Karpas-422 (cell line): ENCODE results near the gene ATP6V0A1. TPM values are rescaled to one million over a fixed set of nuclear protein-coding genes. Genes with fewer than 3 reads are reported as not detected.
"Not testable (repeated sequence)": the region's sequence is repeated elsewhere in the genome, so short reads cannot be mapped to it uniquely, and the experiment has no call there.

Experiments
- DNase-seq: peaks from one replicate; pipeline ENCODE4 v3.0.0-alpha.2; 2015
- H2AFZ ChIP-seq: fragments of 200-600 bp; sonication (generic); 2 replicates; pipeline ENCODE4 v1.6.1; 2014; ENCODE audit warnings: antibody characterized with exemption, low read length, mixed read lengths
- H3K27ac ChIP-seq: fragments of 200-600 bp; sonication (generic); 2 replicates; pipeline ENCODE4 v1.5.1; 2014; ENCODE audit warnings: mild to moderate bottlenecking, low read length, moderate library complexity
- H3K27me3 ChIP-seq: fragments of 200-600 bp; sonication (generic); 2 replicates; pipeline ENCODE4 v1.6.1; 2014; ENCODE audit warnings: low read length, mixed read lengths
- H3K36me3 ChIP-seq: fragments of 200-600 bp; sonication (generic); 2 replicates; pipeline ENCODE4 v1.6.1; 2014; ENCODE audit warnings: low read length, mixed read lengths; ENCODE audit not compliant: insufficient read depth
- H3K4me1 ChIP-seq: fragments of 200-600 bp; sonication (generic); 2 replicates; pipeline ENCODE4 v1.6.1; 2014; ENCODE audit warnings: mild to moderate bottlenecking, low read length, mixed read lengths
- H3K4me2 ChIP-seq: fragments of 200-600 bp; sonication (generic); 2 replicates; pipeline ENCODE4 v1.6.1; 2014; ENCODE audit warnings: low read length, low read depth, mild to moderate bottlenecking; ENCODE audit not compliant: poor library complexity, severe bottlenecking
- H3K4me3 ChIP-seq: fragments of 200-600 bp; sonication (generic); 2 replicates; pipeline ENCODE4 v1.5.1; 2014; ENCODE audit warnings: mild to moderate bottlenecking, antibody characterized with exemption, low read length, mixed read lengths
- H3K79me2 ChIP-seq: fragments of 200-600 bp; sonication (generic); 2 replicates; pipeline ENCODE4 v1.6.1; 2014; ENCODE audit warnings: mild to moderate bottlenecking, low read length, mixed read lengths
- H3K9ac ChIP-seq: fragments of 200-600 bp; sonication (generic); 2 replicates; pipeline ENCODE4 v1.6.0; 2014; ENCODE audit warnings: low read length
- H3K9me2 ChIP-seq: fragments of 200-600 bp; sonication (generic), shearing (Covaris generic); replicated peaks from 2 replicates; pipeline ENCODE4 v1.6.0; 2014; ENCODE audit warnings: mild to moderate bottlenecking, low read length, moderate library complexity; ENCODE audit not compliant: insufficient read depth
- H3K9me3 ChIP-seq: fragments of 300-700, 200-600 bp; sonication (generic); 2 replicates; pipeline ENCODE4 v1.6.1; 2014; ENCODE audit warnings: low read length, mixed read lengths
- H4K20me1 ChIP-seq: fragments of 200-600 bp; sonication (generic); 2 replicates; pipeline ENCODE4 v1.6.1; 2014; ENCODE audit warnings: mild to moderate bottlenecking, antibody characterized with exemption, low read length, low read depth; ENCODE audit not compliant: insufficient read depth
- total RNA-seq: library from RNA; depleted of rRNA; stranded (reverse); fragments of >200 nt; shearing (Covaris generic); gene quantifications from 2 replicates; pipeline ENCODE4 v1.2.3, GENCODE V29; 2014; ENCODE audit warnings: low replicate concordance

The ATP6V0A1 gene
- total RNA-seq, 1 experiment from 2014 or later: 59.9 TPM

GRCh38 chr17:42555122-42555622, 96.5 kb downstream of the ATP6V0A1 start:
- Histone ChIP-seq H3K36me3 (no peaks in the 10 kb centered on the region), H2AFZ (0 out of 2 replicates have a peak overlapping the region, but pooled peaks have one; percentile 81), H3K27me3 (no peaks in the 10 kb centered on the region), H3K4me3 (peak overlapping the region; percentile 83), H4K20me1 (no peaks in the 10 kb centered on the region), H3K9me2 (no peaks in the 10 kb centered on the region), H3K79me2 (peaks cover 7% of the 10 kb centered on the region), H3K9ac (peak overlapping the region; percentile 89), H3K4me1 (peaks cover 22% of the 10 kb centered on the region), H3K4me2 (peak overlapping the region; percentile 89), H3K27ac (peak overlapping the region; percentile 66), H3K9me3 (no peaks in the 10 kb centered on the region)
- DNase-seq: no peak

- Histone ChIP-seq H3K4me2 (peak overlapping the region; percentile 89), H3K4me3 (peak overlapping the region; percentile 83; the same call in 1 of the 2 replicates)
- not testable (repeated sequence) for H3K9me2 ChIP-seq
Observed at GRCh38 chr17:42555961-42556617, 97.4 kb downstream of the ATP6V0A1 start.

GRCh38 chr17:42559075-42559474, 100.4 kb downstream of the ATP6V0A1 start:
- peaks cover 33% of the 10 kb centered on the region for H3K4me1 ChIP-seq

More at GRCh38 chr17:42555961-42556617, 97.4 kb downstream of the ATP6V0A1 start:
- not testable (repeated sequence) for H4K20me1 ChIP-seq, H3K36me3 ChIP-seq, H2AFZ ChIP-seq, H3K27me3 ChIP-seq, H3K9me3 ChIP-seq, H3K79me2 ChIP-seq, DNase-seq
- peaks cover 22% of the 10 kb centered on the region for H3K4me1 ChIP-seq
- peak overlapping the region; percentile 66; the same call in 1 of the 2 replicates for H3K27ac ChIP-seq
- H3K9ac ChIP-seq: peak overlapping the region; percentile 89; the same call in 1 of the 2 replicates

GRCh38 chr17:42560246-42560645, 101.6 kb downstream of the ATP6V0A1 start:
- no peak overlapping the region for H3K4me2 ChIP-seq
- H3K79me2 ChIP-seq: peaks cover 33% of the 10 kb centered on the region
- no peak for DNase-seq
- H2AFZ ChIP-seq: no peak overlapping the region
- peaks cover 30% of the 10 kb centered on the region for H3K4me1 ChIP-seq
- no peaks in the 10 kb centered on the region for H3K9me3 ChIP-seq
- no peak overlapping the region for H3K9ac ChIP-seq
- H3K27ac ChIP-seq: no peak overlapping the region
- peaks cover 2% of the 10 kb centered on the region; the same call in 1 of the 2 replicates for H3K36me3 ChIP-seq
- no peaks in the 10 kb centered on the region for H3K27me3 ChIP-seq
- no peaks in the 10 kb centered on the region for H3K9me2 ChIP-seq
- no peak overlapping the region for H3K4me3 ChIP-seq
- no peaks in the 10 kb centered on the region for H4K20me1 ChIP-seq

More at GRCh38 chr17:42559075-42559474, 100.4 kb downstream of the ATP6V0A1 start:
- no peaks in the 10 kb centered on the region for H3K9me2 ChIP-seq
- H3K9me3 ChIP-seq: no peaks in the 10 kb centered on the region
- H2AFZ ChIP-seq: no peak overlapping the region
- H3K36me3 ChIP-seq: no peaks in the 10 kb centered on the region
- H3K4me3 ChIP-seq: no peak overlapping the region
- no peak overlapping the region for H3K4me2 ChIP-seq
- no peak overlapping the region for H3K27ac ChIP-seq
- no peaks in the 10 kb centered on the region for H3K27me3 ChIP-seq
- H3K9ac ChIP-seq: no peak overlapping the region
- no peaks in the 10 kb centered on the region for H4K20me1 ChIP-seq
- H3K79me2 ChIP-seq: peaks cover 33% of the 10 kb centered on the region
- DNase-seq: no peak

- Histone ChIP-seq H3K9ac (peak within 1 kb of the TSS; percentile 96), H3K27ac (peak within 1 kb of the TSS; percentile 69), H4K20me1 (no peaks in the 10 kb centered on the region), H3K27me3 (no peaks in the 10 kb centered on the region), H2AFZ (peak within 1 kb of the TSS; percentile 87), H3K4me1 (peaks cover 27% of the 10 kb centered on the region), H3K9me2 (no peaks in the 10 kb centered on the region), H3K4me3 (peak within 1 kb of the TSS; percentile 91), H3K4me2 (peak within 1 kb of the TSS; percentile 93), H3K79me2 (peaks cover 31% of the 10 kb centered on the region), H3K36me3 (peaks cover 15% of the 10 kb centered on the region; the same call in 1 of the 2 replicates), H3K9me3 (no peaks in the 10 kb centered on the region)
- DNase-seq: peak; percentile 98
Observed at GRCh38 chr17:42561897-42562387, 103.3 kb downstream of the ATP6V0A1 start, which contains the start of gene COASY. Gene COASY, plus strand, starts transcription at chr17:42562148. Its CDS starts 475 bp downstream, at chr17:42562623.

GRCh38 chr17:42562388-42563142, 103.9 kb downstream of the ATP6V0A1 start:
- Histone ChIP-seq H3K4me2 (peak overlapping the region; percentile 93), H3K9me2 (no peaks in the 10 kb centered on the region), H2AFZ (no peak overlapping the region; the same call in 1 of the 2 replicates), H3K79me2 (peaks cover 37% of the 10 kb centered on the region), H3K9me3 (no peaks in the 10 kb centered on the region), H3K4me3 (peak overlapping the region; percentile 91), H3K27ac (peak overlapping the region; percentile 69), H4K20me1 (no peaks in the 10 kb centered on the region), H3K9ac (peak overlapping the region; percentile 96), H3K27me3 (no peaks in the 10 kb centered on the region), H3K4me1 (peaks cover 28% of the 10 kb centered on the region), H3K36me3 (peaks cover 15% of the 10 kb centered on the region; the same call in 1 of the 2 replicates)
- peak; percentile 55 for DNase-seq

- H3K27me3 ChIP-seq: no peaks in the 10 kb centered on the region
- no peaks in the 10 kb centered on the region for H3K9me2 ChIP-seq
- H3K4me1 ChIP-seq: peaks cover 33% of the 10 kb centered on the region
- peak overlapping the region; percentile 96 for H3K9ac ChIP-seq
- DNase-seq: peak; percentile 69
- no peaks in the 10 kb centered on the region for H3K9me3 ChIP-seq
- peaks cover 41% of the 10 kb centered on the region for H3K79me2 ChIP-seq
- H3K4me2 ChIP-seq: peak overlapping the region; percentile 93
- H3K27ac ChIP-seq: peak overlapping the region; percentile 69; the same call in 1 of the 2 replicates
- H3K36me3 ChIP-seq: peaks cover 15% of the 10 kb centered on the region; the same call in 1 of the 2 replicates
- H3K4me3 ChIP-seq: peak overlapping the region; percentile 91
- no peaks in the 10 kb centered on the region for H4K20me1 ChIP-seq
- H2AFZ ChIP-seq: no peak overlapping the region
Observed at GRCh38 chr17:42563143-42563509, 104.4 kb downstream of the ATP6V0A1 start.
